Measurements from ENCODE around the gene SLC13A2. TPM values are rescaled to one million over a fixed set of nuclear protein-coding genes. Genes with fewer than 3 reads are reported as not detected.

Gene SLC13A2, protein sequence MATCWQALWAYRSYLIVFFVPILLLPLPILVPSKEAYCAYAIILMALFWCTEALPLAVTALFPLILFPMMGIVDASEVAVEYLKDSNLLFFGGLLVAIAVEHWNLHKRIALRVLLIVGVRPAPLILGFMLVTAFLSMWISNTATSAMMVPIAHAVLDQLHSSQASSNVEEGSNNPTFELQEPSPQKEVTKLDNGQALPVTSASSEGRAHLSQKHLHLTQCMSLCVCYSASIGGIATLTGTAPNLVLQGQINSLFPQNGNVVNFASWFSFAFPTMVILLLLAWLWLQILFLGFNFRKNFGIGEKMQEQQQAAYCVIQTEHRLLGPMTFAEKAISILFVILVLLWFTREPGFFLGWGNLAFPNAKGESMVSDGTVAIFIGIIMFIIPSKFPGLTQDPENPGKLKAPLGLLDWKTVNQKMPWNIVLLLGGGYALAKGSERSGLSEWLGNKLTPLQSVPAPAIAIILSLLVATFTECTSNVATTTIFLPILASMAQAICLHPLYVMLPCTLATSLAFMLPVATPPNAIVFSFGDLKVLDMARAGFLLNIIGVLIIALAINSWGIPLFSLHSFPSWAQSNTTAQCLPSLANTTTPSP
- total RNA-seq = 1.9 TPM

DNA sequence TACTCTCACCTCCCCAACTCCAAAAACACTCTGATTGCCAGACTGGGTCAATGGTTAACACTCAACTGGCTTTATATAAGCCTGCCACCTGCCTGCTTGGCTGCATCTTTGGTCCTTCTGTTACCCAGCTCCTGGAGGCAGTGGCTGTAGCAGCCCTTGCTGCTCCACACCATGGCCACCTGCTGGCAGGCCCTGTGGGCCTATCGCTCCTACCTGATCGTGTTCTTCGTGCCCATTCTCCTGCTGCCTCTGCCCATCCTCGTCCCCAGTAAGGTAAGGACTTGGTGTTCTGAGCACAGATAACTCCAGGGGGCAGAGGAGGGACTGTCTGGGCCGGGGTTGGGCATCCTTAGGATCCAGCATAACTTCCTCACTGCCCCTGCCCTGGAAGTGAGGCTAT, at the start of gene SLC13A2:
Gene SLC13A2 (plus strand): TSS at position 103 of the 400 bp plus-strand sequence. CDS start 69 bp downstream, at position 172.

DNA sequence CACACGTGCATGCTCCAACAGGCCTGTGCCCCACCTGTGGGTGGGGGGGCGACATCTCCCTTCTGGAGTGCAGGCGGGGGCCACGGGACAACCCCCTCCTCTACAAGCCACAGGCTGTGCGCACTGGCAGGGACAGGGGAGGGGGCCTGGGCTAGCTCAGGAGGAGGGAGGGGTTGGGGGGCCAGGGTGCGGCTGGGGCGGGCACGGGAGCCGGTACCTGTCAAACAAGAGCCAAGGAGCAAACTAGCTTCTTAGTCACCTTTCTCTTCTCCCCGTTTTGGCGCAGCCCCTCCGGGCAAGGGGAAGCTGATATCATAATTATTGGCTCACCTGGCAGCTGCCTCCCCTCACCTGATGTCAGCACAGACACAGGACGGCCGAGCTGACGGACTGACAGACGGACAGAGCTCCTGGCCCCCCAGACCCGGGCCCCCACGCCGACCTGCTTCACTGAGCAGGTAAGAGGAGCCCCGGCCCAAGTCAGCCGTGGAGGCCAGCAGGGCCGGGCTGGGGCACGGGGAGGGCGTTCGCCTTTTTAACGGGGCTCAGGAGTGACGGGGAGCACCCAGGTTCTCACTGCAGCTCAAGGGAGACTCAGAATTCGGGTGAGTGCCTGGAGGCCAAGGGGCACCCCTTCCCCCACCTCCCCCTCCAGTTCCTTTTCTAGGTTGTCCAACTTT, 32.7 kb downstream of the SLC13A2 start, which contains the start of gene FOXN1:
Gene FOXN1 (plus strand): TSS at position 363 of the 680 bp plus-strand sequence. CDS start 17,622 bp downstream, outside the sequence.

Other genes with a start within 250 kb of the SLC13A2 start
- 25.3 TPM for gene TMEM97, start 154.4 kb upstream of the SLC13A2 start, total RNA-seq
- gene IFT20, start 138.2 kb upstream of the SLC13A2 start, total RNA-seq = 42.5 TPM
- 38.9 TPM for gene TNFAIP1, start 137.9 kb upstream of the SLC13A2 start, total RNA-seq
- 68.8 TPM for gene POLDIP2, start 116.1 kb upstream of the SLC13A2 start, total RNA-seq
- gene SEBOX, start 108.4 kb upstream of the SLC13A2 start, total RNA-seq = not detected
- 5.7 TPM for gene VTN, start 103.3 kb upstream of the SLC13A2 start, total RNA-seq
- gene SARM1, start 102.0 kb upstream of the SLC13A2 start, total RNA-seq = 16.7 TPM
- gene SLC46A1, start 67.4 kb upstream of the SLC13A2 start, total RNA-seq = 8.2 TPM
- gene FOXN1, start 32.7 kb downstream of the SLC13A2 start, total RNA-seq = 0.23 TPM
- 102 TPM for gene UNC119, start 79.0 kb downstream of the SLC13A2 start, total RNA-seq
- 75.0 TPM for gene PIGS, start 97.9 kb downstream of the SLC13A2 start, total RNA-seq
- gene ALDOC, start 103.3 kb downstream of the SLC13A2 start, total RNA-seq = 15.1 TPM
- 26.7 TPM for gene SPAG5, start 125.4 kb downstream of the SLC13A2 start, total RNA-seq
- 16.0 TPM for gene RSKR, start 140.5 kb downstream of the SLC13A2 start, total RNA-seq
- 119 TPM for gene BLTP2, start 171.5 kb downstream of the SLC13A2 start, total RNA-seq
- 43.9 TPM for gene SDF2, start 188.3 kb downstream of the SLC13A2 start, total RNA-seq
- gene SUPT6H, start 188.6 kb downstream of the SLC13A2 start, total RNA-seq = 88.8 TPM
- 3.3 TPM for gene PROCA1, start 238.2 kb downstream of the SLC13A2 start, total RNA-seq
- 110 TPM for gene RAB34, start 244.2 kb downstream of the SLC13A2 start, total RNA-seq
- 613 TPM for gene RPL23A, start 246.3 kb downstream of the SLC13A2 start, total RNA-seq

Data from metanephros (tissue), 1 donor.